GM12878 (cell line): ENCODE data around the gene HNRNPLL. TPM values are rescaled to one million over a fixed set of nuclear protein-coding genes. Genes with fewer than 3 reads are reported as not detected.

Experiments
- ATAC-seq: fragments of 200-7000 bp; cut with Tn5 transposase; 3 replicates; pipeline ENCODE4 v1.9.1; 2020; ENCODE audit warnings: mild to moderate bottlenecking, moderate library complexity
- BruUV-seq: library from RNA; stranded (reverse); fragments of 400-500 nt; replicated peaks from 2 replicates; lab custom pipeline; 2021; lab: Mats Ljungman, UMichigan
- CTCF ChIA-PET: fragments of 300-600 bp; sonication (Branson Sonifier 250); formaldehyde crosslinking; extraction: SDS; loops from one replicate; lab custom pipeline; 2021; ENCODE audit warnings: inconsistent platforms; lab: Yijun Ruan, JAX
- POLR2A ChIA-PET: fragments of 350-600 bp; formaldehyde crosslinking; extraction: SDS; loops from one replicate; lab custom pipeline; 2021; ENCODE audit warnings: inconsistent platforms; lab: Charles Lee
- RAD21 ChIA-PET: fragments of 300-600 bp; sonication (Branson Sonifier 250); formaldehyde crosslinking; loops from one replicate; lab custom pipeline; 2023; ENCODE audit warnings: antibody characterized with exemption; ENCODE audit not compliant: unreplicated experiment; lab: Charles Lee
- SMC1A ChIA-PET: fragments of 300-600 bp; sonication (Branson Sonifier 250); formaldehyde crosslinking; loops from one replicate; lab custom pipeline; 2023; ENCODE audit not compliant: unreplicated experiment, uncharacterized antibody; lab: Charles Lee
- DNase-seq: peaks from one replicate; pipeline ENCODE4 v3.0.0-alpha.2; 2011; ENCODE audit warnings: low read depth, low spot score
- FAIRE-seq: peaks from 3 replicates; lab custom pipeline; 2011; peaks lifted over from hg19 to GRCh38; lab: Jason Lieb, UNC
- H2AFZ ChIP-seq: 2 replicates; pipeline ENCODE4 v1.6.0; 2011; ENCODE audit warnings: low read depth, low read length, control low read depth; ENCODE audit not compliant: control insufficient read depth
- H3K27ac ChIP-seq: 2 replicates; pipeline ENCODE4 v1.5.1; 2011; ENCODE audit warnings: control low read depth; ENCODE audit not compliant: control insufficient read depth, insufficient read depth
- H3K27me3 ChIP-seq, 2 experiments: replicated peaks in 1 of 2; 2 replicates each; pipeline versions ENCODE4 v1.6.0 to v1.6.1; 2011; ENCODE audit warnings: low read length in 1 of 2; ENCODE audit not compliant: control insufficient read depth in 2 of 2, insufficient read depth in 2 of 2
- H3K36me3 ChIP-seq, 2 experiments: 2 replicates each; pipeline ENCODE4 v1.5.1; 2011; ENCODE audit warnings: low read length in 1 of 2; ENCODE audit not compliant: control insufficient read depth in 2 of 2, insufficient read depth in 2 of 2
- H3K4me1 ChIP-seq: 2 replicates; pipeline ENCODE4 v1.6.1; 2011; ENCODE audit warnings: mild to moderate bottlenecking, low read length, moderate library complexity, mixed read lengths; ENCODE audit not compliant: control insufficient read depth, insufficient read depth
- H3K4me2 ChIP-seq: 2 replicates; pipeline ENCODE4 v1.6.0; 2011; ENCODE audit warnings: control low read depth; ENCODE audit not compliant: control insufficient read depth, insufficient read depth
- H3K4me3 ChIP-seq: fragments of 200-600 bp; sonication (generic); 2 replicates; pipeline ENCODE4 v1.5.1; 2016
- H3K79me2 ChIP-seq: 2 replicates; pipeline ENCODE4 v1.6.0; 2011; ENCODE audit warnings: low read length; ENCODE audit not compliant: control insufficient read depth, insufficient read depth
- H3K9ac ChIP-seq: 2 replicates; pipeline ENCODE4 v1.8.0; 2011; ENCODE audit warnings: low read length, control low read depth, mixed read lengths; ENCODE audit not compliant: control insufficient read depth, insufficient read depth
- H3K9me3 ChIP-seq: replicated peaks from 3 replicates; pipeline ENCODE4 v1.5.1; 2011; ENCODE audit warnings: mild to moderate bottlenecking, low read length; ENCODE audit not compliant: control insufficient read depth, insufficient read depth
- H4K20me1 ChIP-seq: 2 replicates; pipeline ENCODE4 v1.6.0; 2011; ENCODE audit not compliant: control insufficient read depth, insufficient read depth
- BCL11A ChIP-seq: IDR thresholded peaks from 2 replicates; pipeline ENCODE4 v1.6.1; 2011; ENCODE audit warnings: low read depth, low read length
- CHD2 ChIP-seq: IDR thresholded peaks from 2 replicates; pipeline ENCODE4 v1.6.1; 2011; ENCODE audit warnings: low read depth, low read length, improper control_type of control experiment, borderline replicate concordance
- CREB1 ChIP-seq: IDR thresholded peaks from 2 replicates; pipeline ENCODE4 v1.6.1; 2012; ENCODE audit warnings: low read depth, mild to moderate bottlenecking, inconsistent platforms
- DPF2 ChIP-seq: fragments of 450-650 bp; IDR thresholded peaks from 2 replicates; pipeline ENCODE4 v1.6.1; 2017; ENCODE audit warnings: mild to moderate bottlenecking
- EED ChIP-seq: sonication (generic); IDR thresholded peaks from 2 replicates; pipeline ENCODE4 v1.6.1; 2016; ENCODE audit warnings: antibody characterized with exemption, low read depth
- HDGF ChIP-seq: fragments of 450-650 bp; IDR thresholded peaks from 2 replicates; pipeline ENCODE4 v1.6.1; 2016; ENCODE audit warnings: antibody characterized with exemption
- MXI1 ChIP-seq: fragments of 150-350 bp; IDR thresholded peaks from 2 replicates; pipeline ENCODE4 v1.6.1; 2011; ENCODE audit warnings: low read depth, mild to moderate bottlenecking, inconsistent platforms, low read length, improper control_type of control experiment
- PML ChIP-seq: IDR thresholded peaks from 2 replicates; pipeline ENCODE4 v1.6.1; 2012; ENCODE audit warnings: low read length, inconsistent platforms
- RELB ChIP-seq: fragments of 450-650 bp; IDR thresholded peaks from 2 replicates; pipeline ENCODE4 v1.6.1; 2017; ENCODE audit warnings: low read depth, mild to moderate bottlenecking, moderate library complexity
- SIN3A ChIP-seq: IDR thresholded peaks from 2 replicates; pipeline ENCODE4 v1.6.1; 2012; ENCODE audit warnings: low read depth, low read length, improper control_type of control experiment
- SMARCA5 ChIP-seq: fragments of 450-650 bp; IDR thresholded peaks from 2 replicates; pipeline ENCODE4 v1.6.1; 2017; ENCODE audit warnings: mild to moderate bottlenecking
- STAT1 ChIP-seq: fragments of 450-650 bp; conservative IDR thresholded peaks from 2 replicates; pipeline ENCODE4 v1.6.1; 2014; ENCODE audit warnings: antibody characterized with exemption, mild to moderate bottlenecking
- TCF12 ChIP-seq: IDR thresholded peaks from 2 replicates; pipeline ENCODE4 v1.6.1; 2011; ENCODE audit warnings: low read depth, mild to moderate bottlenecking, low read length
- ZSCAN29 ChIP-seq: fragments of 450-650 bp; IDR thresholded peaks from 2 replicates; pipeline ENCODE4 v1.6.1; 2017; ENCODE audit warnings: mild to moderate bottlenecking, moderate library complexity
- WGBS: methylation state at CpG from one replicate; pipeline ENCODE4 v1.1.6; 2016; ENCODE audit warnings: low lambda C conversion rate; ENCODE audit not compliant: insufficient replicate concordance, insufficient coverage; ENCODE audit errors: missing lambda C conversion rate; 5-methylcytosine and 5-hydroxymethylcytosine counted together
- in situ Hi-C: fragments of 300-500 bp; cut with MboI; formaldehyde crosslinking; loops from 9 replicates; pipeline ENCODE4 v1.14.3; 2018; ENCODE audit warnings: mixed read lengths
- intact Hi-C: fragments of 100-400 bp; cut with micrococcal nuclease; formaldehyde crosslinking; loops from one replicate; pipeline ENCODE4 v1.14.2; 2022; ENCODE audit not compliant: unreplicated experiment
- polyA plus RNA-seq, 11 experiments: library from polyadenylated mRNA; depleted of rRNA in 4 of 11; unstranded in 6 of 11; stranded (reverse) in 5 of 11; fragments of >200 nt; fragmentation: Nextera tagmentation in 4 of 11; fragmentation: Illumina TruSeq in 1 of 11; extraction: Ambion mirVana in 4 of 11; extraction: Trizol in 1 of 11; gene quantifications; 1 replicate in 1 of 11; 2 replicates in 10 of 11; pipeline versions ENCODE4 v1.2.1 to v1.2.3, GENCODE V29; 2011 to 2016; ENCODE audit warnings: inconsistent platforms in 2 of 11, missing spikeins in 2 of 11, low read depth in 1 of 11
- total RNA-seq, 4 experiments: library from RNA; depleted of rRNA in 3 of 4; stranded (reverse); fragments of >200 nt in 3 of 4; fragmentation: Illumina TruSeq in 1 of 4; extraction: Trizol in 1 of 4; gene quantifications; 2 replicates each; pipeline versions ENCODE4 v1.2.1 to v1.2.3, GENCODE V29; 2013 to 2021
- TF ChIP-seq, protein P1 (sequence below): fragments of 450-650 bp; IDR thresholded peaks from 2 replicates; pipeline ENCODE4 v1.6.1; 2017; ENCODE audit warnings: mild to moderate bottlenecking, low read depth, inconsistent platforms; ENCODE audit not compliant: poor library complexity, severe bottlenecking
- TF ChIP-seq, protein P2 (sequence below): fragments of 450-650 bp; IDR thresholded peaks from 2 replicates; pipeline ENCODE4 v1.6.1; 2016; ENCODE audit warnings: mild to moderate bottlenecking

HNRNPLL gene
- total and polyA plus RNA-seq, 10 of the 15 experiments (the other 5 are each of a cell fraction or from before 2014, with no cell fraction given): 0.98 to 27.1 (median 2.9) TPM

GRCh38 chr2:38528008-38528442 lies 74.7 kb downstream of the HNRNPLL start (continued):
- no peak for TF ChIP-seq RELB
- no peak for TF ChIP-seq SMARCA5
- no peak for TF ChIP-seq CHD2
- no peak for TF ChIP-seq EED

GRCh38 chr2:38527338-38528007 lies 75.3 kb downstream of the HNRNPLL start:
- 69% methylated on average over 5 of the region's 5 CpGs for WGBS
- in situ Hi-C loops (no loop called here), intact Hi-C loops (no loop called here)
- no peak for ATAC-seq
- Histone ChIP-seq H2AFZ (peak overlapping the region; percentile 51; the same call in 1 of the 2 replicates), H3K79me2 (no peaks in the 10 kb centered on the region), H3K9me3 (no peaks in the 10 kb centered on the region), H3K4me3 (no peak overlapping the region), H3K4me2 (peak overlapping the region; percentile 63; the same call in 1 of the 2 replicates), H3K4me1 (peaks cover 3% of the 10 kb centered on the region; the same call in 1 of the 2 replicates), H3K27ac (no peak overlapping the region), H3K9ac (no peak overlapping the region), H4K20me1 (no peaks in the 10 kb centered on the region), H3K27me3 (peaks cover 0 to 2% of the 10 kb centered on the region in 2 experiments; a peak in 1 of 4 replicates), H3K36me3 (no peaks in the 10 kb centered on the region)
- FAIRE-seq: no peak
- ChIA-PET POLR2A (interaction anchor here (0.7 kb wide), 1 partner anchor 298 kb away, joined by 3 read pairs; no protein-coding TSS in a partner anchor), RAD21 (interaction anchor here (0.6 kb wide), 1 partner anchor 651 kb away, joined by 3 read pairs; no protein-coding TSS in a partner anchor), SMC1A (no interaction called here), CTCF (interaction anchor here (0.7 to 1.1 kb wide), 2 partner anchors 9 to 164 kb away, joined by 3 to 7 read pairs; no protein-coding TSS in a partner anchor)
- no TSS peak for BruUV-seq
- DNase-seq: no peak
- TF ChIP-seq DPF2: no peak
- TF ChIP-seq MXI1: no peak
- TF ChIP-seq PML: no peak
- TF ChIP-seq BCL11A: no peak
- TF ChIP-seq ZSCAN29: no peak
- TF ChIP-seq TCF12: no peak
- TF ChIP-seq HDGF: no peak
- TF ChIP-seq, protein P1, sequence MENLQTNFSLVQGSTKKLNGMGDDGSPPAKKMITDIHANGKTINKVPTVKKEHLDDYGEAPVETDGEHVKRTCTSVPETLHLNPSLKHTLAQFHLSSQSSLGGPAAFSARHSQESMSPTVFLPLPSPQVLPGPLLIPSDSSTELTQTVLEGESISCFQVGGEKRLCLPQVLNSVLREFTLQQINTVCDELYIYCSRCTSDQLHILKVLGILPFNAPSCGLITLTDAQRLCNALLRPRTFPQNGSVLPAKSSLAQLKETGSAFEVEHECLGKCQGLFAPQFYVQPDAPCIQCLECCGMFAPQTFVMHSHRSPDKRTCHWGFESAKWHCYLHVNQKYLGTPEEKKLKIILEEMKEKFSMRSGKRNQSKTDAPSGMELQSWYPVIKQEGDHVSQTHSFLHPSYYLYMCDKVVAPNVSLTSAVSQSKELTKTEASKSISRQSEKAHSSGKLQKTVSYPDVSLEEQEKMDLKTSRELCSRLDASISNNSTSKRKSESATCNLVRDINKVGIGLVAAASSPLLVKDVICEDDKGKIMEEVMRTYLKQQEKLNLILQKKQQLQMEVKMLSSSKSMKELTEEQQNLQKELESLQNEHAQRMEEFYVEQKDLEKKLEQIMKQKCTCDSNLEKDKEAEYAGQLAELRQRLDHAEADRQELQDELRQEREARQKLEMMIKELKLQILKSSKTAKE: no peak
- TF ChIP-seq, protein P2, sequence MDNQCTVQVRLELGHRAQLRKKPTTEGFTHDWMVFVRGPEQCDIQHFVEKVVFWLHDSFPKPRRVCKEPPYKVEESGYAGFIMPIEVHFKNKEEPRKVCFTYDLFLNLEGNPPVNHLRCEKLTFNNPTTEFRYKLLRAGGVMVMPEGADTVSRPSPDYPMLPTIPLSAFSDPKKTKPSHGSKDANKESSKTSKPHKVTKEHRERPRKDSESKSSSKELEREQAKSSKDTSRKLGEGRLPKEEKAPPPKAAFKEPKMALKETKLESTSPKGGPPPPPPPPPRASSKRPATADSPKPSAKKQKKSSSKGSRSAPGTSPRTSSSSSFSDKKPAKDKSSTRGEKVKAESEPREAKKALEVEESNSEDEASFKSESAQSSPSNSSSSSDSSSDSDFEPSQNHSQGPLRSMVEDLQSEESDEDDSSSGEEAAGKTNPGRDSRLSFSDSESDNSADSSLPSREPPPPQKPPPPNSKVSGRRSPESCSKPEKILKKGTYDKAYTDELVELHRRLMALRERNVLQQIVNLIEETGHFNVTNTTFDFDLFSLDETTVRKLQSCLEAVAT: no peak
- no peak for TF ChIP-seq CREB1
- no peak for TF ChIP-seq STAT1
- no peak for TF ChIP-seq SIN3A
